ENCODE results near the gene ZNHIT1.
"Not testable (repeated sequence)": the region's sequence is repeated elsewhere in the genome, so short reads cannot be mapped to it uniquely, and the experiment has no call there.

The ZNHIT1 gene

GRCh38 chr7:101243646-101244374 lies 25.8 kb downstream of the ZNHIT1 start:
- no peak for DNase-seq

GRCh38 chr7:101244375-101245146 lies 26.6 kb downstream of the ZNHIT1 start, which contains the start of gene FIS1:
FIS1 (minus strand) TSS chr7:101245081; CDS start chr7:101245004, 77 bp downstream.
- DNase-seq: peak; percentile 95

DNA sequence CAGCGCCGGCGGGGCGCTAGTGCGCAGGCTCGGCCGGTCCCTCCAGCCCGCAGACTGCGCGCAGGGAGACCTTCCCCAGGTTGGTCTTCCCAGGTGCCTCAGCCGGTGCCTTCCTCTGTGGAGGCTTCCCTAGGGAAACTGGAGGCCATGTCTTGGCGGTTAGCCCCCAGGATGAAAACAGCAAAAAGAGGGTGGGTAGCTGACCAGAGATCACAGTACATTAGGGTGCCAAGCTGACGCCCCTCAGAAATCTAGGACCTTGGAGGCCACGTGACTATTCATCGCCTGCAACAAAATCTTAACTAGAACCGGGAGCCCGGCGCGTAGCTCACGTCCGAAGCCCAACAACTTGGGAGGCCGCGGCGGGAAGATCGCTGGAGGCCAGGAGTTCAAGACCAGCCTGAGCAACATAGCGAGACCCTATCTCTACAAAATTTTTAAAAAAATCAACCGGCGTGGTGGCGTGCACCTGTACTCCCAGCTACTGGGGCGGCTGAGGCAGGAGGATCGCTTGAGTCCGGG lies 27.2 kb downstream of the ZNHIT1 start:
- DNase-seq: no peak

DNA sequence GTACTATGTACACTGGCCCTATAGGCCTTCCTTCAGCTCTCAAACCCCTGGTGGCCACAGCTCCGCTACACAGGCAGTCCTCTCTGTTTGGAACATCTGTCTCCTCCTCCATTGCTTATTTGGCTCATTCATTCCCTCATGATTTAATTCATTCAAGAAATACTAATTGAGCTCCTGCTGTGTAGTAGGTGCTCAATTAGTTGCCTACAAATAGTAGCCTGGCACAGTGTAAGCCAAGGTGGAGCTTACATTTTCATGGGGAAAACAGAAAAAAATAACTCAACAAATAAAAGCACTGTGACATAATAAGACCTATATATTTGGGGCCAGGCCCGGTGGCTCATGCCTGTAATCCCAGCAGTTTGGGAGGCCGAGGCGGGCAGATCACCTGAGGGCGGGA lies 30.3 kb downstream of the ZNHIT1 start:
- no peak for DNase-seq

DNA sequence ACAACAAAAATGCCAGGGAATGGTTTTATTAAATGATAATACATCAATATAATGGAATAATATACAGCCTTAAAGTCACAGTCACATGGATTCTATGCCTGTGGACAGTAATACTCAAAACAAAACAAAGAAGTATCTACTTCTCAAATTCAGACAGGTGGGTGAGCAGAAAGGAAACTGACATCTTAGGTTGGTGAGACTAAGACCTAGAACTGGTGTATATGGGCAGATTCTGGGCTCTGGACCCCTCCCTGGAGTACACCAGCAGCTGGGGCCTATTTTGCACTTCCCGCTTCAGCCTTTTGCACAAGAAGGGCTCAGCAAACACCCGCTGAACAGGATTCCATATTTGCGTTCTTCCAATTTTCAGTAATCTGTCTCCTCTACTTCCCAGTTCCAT lies 32.4 kb downstream of the ZNHIT1 start:
- no peak for DNase-seq

GRCh38 chr7:101251871-101252659 lies 34.1 kb downstream of the ZNHIT1 start:
- peak; percentile 95 for DNase-seq

GRCh38 chr7:101253199-101253598 lies 35.2 kb downstream of the ZNHIT1 start:
- DNase-seq: not testable (repeated sequence)

GRCh38 chr7:101255796-101256195 lies 37.8 kb downstream of the ZNHIT1 start:
- no peak for DNase-seq

- no peak for DNase-seq
Measured at GRCh38 chr7:101258243-101258731, 40.3 kb downstream of the ZNHIT1 start.

DNA sequence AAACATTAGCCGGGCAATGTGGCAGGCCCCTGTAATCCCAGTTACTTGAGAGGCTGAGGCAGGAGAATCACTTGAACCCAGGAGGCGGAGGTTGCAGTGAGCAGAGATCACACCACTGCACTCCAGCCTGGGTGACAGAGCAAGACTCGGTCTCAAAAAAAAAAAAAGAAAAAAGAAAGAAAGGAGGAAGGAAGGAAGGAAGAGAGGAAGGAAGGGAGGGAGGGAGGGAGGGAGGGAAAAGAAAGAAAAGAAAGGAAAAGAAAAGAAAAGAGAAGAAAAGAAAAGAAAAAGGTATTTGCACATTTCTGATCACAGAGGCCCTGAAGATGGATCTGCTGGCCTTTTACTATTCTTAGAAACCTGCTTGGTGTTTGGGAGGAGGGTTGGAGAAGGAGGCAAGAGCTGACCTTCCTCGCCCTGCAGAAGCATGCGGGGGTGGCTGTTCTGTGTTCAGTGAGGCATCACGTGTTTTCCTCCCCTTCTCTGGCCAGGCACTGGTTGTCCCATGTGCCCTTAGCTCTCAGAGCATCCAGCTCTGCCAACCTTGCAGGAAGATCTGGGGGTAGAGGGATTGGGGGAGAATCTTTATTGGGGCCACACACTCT lies 46.2 kb downstream of the ZNHIT1 start:
- DNase-seq: not testable (repeated sequence)

GRCh38 chr7:101265622-101266516 lies 47.9 kb downstream of the ZNHIT1 start:
- no peak for DNase-seq

GRCh38 chr7:101269664-101270063 lies 51.7 kb downstream of the ZNHIT1 start:
- DNase-seq: no peak

GRCh38 chr7:101271021-101271420 lies 53.1 kb downstream of the ZNHIT1 start:
- no peak for DNase-seq

- no peak for DNase-seq
Measured at GRCh38 chr7:101273206-101273605, 55.2 kb downstream of the ZNHIT1 start.

Data from NCI-H526 treated with DMSO at 0.1 percent for 48 hours (cell line).